Kidney (tissue), 14 donors: Measurements from ENCODE around the gene KCNJ14. TPM values are rescaled to one million over a fixed set of nuclear protein-coding genes. Genes with fewer than 3 reads are reported as not detected.

Source experiments
- DNase-seq, 5 donors: peaks; one replicate each; pipeline ENCODE4 v3.0.0-alpha.2; 2013 to 2020
- FAIRE-seq: peaks from 2 replicates; lab custom pipeline; 2012; peaks lifted over from hg19 to GRCh38; lab: Jason Lieb, UNC
- H3K27ac ChIP-seq, 2 donors: one replicate each; pipeline ENCODE4 v1.7.0; 2013; ENCODE audit warnings: low read depth in 2 of 2, low read length in 2 of 2, inconsistent platforms in 1 of 2
- H3K27me3 ChIP-seq: one replicate; pipeline ENCODE4 v1.7.1; 2013; ENCODE audit warnings: low read length, inconsistent platforms; ENCODE audit not compliant: control insufficient read depth, insufficient read depth
- H3K36me3 ChIP-seq, 3 donors: one replicate each; pipeline versions ENCODE4 v1.7.0 to v1.7.1; 2013; ENCODE audit warnings: low read length in 3 of 3, control low read depth in 1 of 3, inconsistent platforms in 1 of 3; ENCODE audit not compliant: insufficient read depth in 3 of 3, control insufficient read depth in 2 of 3
- H3K4me1 ChIP-seq, 3 donors: one replicate each; pipeline versions ENCODE4 v1.7.0 to v1.7.1; 2013; ENCODE audit warnings: low read length in 3 of 3, inconsistent platforms in 1 of 3, low read depth in 1 of 3; ENCODE audit not compliant: control insufficient read depth in 2 of 3, insufficient read depth in 2 of 3
- H3K4me3 ChIP-seq, 3 donors: one replicate each; pipeline versions ENCODE4 v1.7.0 to v1.8.1; 2013; ENCODE audit warnings: low read length in 3 of 3, control low read depth in 1 of 3, inconsistent platforms in 1 of 3
- H3K9ac ChIP-seq, 3 donors: one replicate each; pipeline versions ENCODE4 v1.7.0 to v1.7.1; 2013; ENCODE audit warnings: low read length in 3 of 3, control low read depth in 1 of 3, inconsistent platforms in 1 of 3
- H3K9me3 ChIP-seq, 3 donors: one replicate each; pipeline versions ENCODE4 v1.7.0 to v1.7.1; 2013; ENCODE audit warnings: low read length in 3 of 3, control low read depth in 1 of 3, inconsistent platforms in 1 of 3; ENCODE audit not compliant: control insufficient read depth in 2 of 3, insufficient read depth in 1 of 3
- intact Hi-C: fragments of 100-400 bp; cut with DNase I; formaldehyde crosslinking; loops from one replicate; pipeline ENCODE4 v1.11.1; 2022
- polyA plus RNA-seq: library from polyadenylated mRNA; stranded (reverse); fragments of 350-450 nt; fragmentation: Illumina TruSeq; extraction: RNeasy Lipid Tissue Mini Kit (QIAGEN cat#74804); gene quantifications from one replicate; pipeline ENCODE4 v1.2.3, GENCODE V29; 2014; ENCODE audit warnings: low read depth, low replicate concordance; ENCODE audit not compliant: insufficient read depth
- total RNA-seq: library from RNA; stranded (reverse); fragmentation: NEBNext Ultra II Directional; extraction: Animal tissue kit (Norgen Biotek cat#: 25700); gene quantifications from one replicate; pipeline ENCODE4 v1.2.1, GENCODE V29; 2021
- TF ChIP-seq, protein P1 (sequence below): IDR thresholded peaks from 3 replicates; pipeline ENCODE4 v1.5.1; 2012; ENCODE audit warnings: mild to moderate bottlenecking, moderate library complexity, borderline replicate concordance; ENCODE audit not compliant: insufficient read depth; ENCODE audit errors: extremely low read depth
- donor health status: control.
- donor health status: control.
- donor health status: control.
- donor health status: control.
- donor health status: control.
- donor health status: DM: yes; HTN: yes; CAD: no.
- donor health status: Normal renal cell carcinoma (clear cell type).

KCNJ14 gene
- total and polyA plus RNA-seq, 2 donors from 2014 or later, result 0.28 to 1.0 TPM

DNA sequence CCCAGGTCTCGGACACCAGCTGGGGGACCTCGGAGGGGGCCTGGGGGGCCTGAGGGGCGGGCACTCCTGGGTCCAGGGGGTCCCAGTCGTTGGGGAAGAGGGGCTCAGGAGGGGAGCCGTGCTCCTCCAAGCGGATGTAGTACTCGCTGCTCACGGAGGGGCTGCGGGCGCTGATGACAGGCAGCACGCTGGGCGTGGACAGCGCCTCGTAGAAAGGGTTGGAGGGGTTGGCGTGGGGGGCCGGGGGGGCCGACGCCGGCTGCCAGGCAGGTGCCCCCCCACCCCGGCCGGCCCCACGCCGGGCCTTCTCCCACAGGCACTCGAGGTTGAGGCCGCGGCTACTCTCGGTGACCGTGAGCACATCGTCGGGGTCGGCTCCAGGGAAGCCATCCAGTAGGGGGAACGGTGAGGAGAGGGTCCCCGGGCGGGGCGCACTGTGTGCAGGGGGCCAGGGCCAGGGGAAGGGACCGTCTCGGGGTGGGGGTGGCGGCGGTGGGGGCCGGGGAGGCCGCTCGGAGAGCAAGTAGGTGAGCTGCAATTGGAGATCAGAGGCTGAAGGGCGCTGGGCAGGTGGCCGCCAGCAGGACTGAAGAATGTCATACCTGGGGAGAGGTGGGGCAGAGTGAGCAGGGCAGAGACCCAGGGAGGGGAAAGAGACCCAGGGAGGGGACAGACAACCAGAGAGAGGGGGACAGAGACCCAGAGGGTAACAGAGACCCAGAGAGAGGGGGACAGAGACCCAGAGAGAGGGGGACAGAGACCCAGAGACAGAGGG lies 44.1 kb downstream of the KCNJ14 start:
- TF ChIP-seq, protein P1, sequence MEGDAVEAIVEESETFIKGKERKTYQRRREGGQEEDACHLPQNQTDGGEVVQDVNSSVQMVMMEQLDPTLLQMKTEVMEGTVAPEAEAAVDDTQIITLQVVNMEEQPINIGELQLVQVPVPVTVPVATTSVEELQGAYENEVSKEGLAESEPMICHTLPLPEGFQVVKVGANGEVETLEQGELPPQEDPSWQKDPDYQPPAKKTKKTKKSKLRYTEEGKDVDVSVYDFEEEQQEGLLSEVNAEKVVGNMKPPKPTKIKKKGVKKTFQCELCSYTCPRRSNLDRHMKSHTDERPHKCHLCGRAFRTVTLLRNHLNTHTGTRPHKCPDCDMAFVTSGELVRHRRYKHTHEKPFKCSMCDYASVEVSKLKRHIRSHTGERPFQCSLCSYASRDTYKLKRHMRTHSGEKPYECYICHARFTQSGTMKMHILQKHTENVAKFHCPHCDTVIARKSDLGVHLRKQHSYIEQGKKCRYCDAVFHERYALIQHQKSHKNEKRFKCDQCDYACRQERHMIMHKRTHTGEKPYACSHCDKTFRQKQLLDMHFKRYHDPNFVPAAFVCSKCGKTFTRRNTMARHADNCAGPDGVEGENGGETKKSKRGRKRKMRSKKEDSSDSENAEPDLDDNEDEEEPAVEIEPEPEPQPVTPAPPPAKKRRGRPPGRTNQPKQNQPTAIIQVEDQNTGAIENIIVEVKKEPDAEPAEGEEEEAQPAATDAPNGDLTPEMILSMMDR, result no peak
- DNase-seq (peak in 2 of 5 donors; percentile 62 to 82), FAIRE-seq (no peak)
- Histone ChIP-seq H3K9ac (no peak overlapping the region), H3K9me3 (no peaks in the 10 kb centered on the region), H3K4me1 (peaks cover 0 to 6% (median 0%) of the 10 kb centered on the region in 3 donors), H3K36me3 (no peaks in the 10 kb centered on the region), H3K27ac (no peak overlapping the region), H3K27me3 (no peaks in the 10 kb centered on the region), H3K4me3 (no peak overlapping the region)
- intact Hi-C loops, result no loop called here

DNA sequence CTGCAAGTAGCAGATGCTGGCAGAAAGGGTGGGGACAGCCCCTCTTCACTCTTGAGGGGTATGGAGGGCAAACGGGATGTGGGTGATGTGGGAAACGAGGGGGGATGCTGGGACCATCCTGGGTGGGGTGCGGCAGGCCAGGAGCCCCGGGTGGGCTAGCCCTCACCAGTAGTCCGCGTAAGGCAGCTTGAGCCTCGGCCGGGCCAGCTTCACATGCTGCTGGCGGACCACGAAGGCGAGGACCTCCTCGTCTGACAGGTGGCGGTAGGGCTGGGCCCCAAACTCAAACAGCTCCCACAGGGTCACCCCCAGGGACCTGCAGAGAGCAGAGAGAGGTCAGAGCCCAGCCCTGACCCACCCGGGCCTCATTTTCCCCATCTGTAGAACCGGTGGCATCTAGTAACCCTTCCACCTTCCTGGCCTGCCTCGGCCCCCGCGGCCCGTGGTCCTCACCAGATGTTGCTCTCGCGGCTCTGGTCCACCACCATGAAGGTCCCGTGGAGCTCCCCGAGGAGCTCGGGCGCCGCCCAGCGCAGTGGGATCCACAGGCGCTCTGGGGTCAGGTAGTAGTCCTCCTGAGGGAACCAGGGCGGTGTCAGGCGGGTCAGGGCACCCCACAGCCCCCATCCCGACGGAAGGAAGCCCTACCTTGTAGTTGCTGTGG lies 45.6 kb downstream of the KCNJ14 start:
- H3K4me3 ChIP-seq, result peak overlapping the region; percentile 11 to 35 (median 29)
- intact Hi-C loops, result no loop called here
- no peaks in the 10 kb centered on the region for H3K27me3 ChIP-seq
- no peak overlapping the region for H3K9ac ChIP-seq
- TF ChIP-seq, protein P1, result no peak
- no peak for FAIRE-seq
- DNase-seq, result peak in 2 of 5 donors; percentile 85 to 90
- H3K27ac ChIP-seq, result no peak overlapping the region
- H3K36me3 ChIP-seq, result no peaks in the 10 kb centered on the region
- H3K4me1 ChIP-seq, result peaks cover 0 to 2% (median 0%) of the 10 kb centered on the region in 3 donors
- H3K9me3 ChIP-seq, result no peaks in the 10 kb centered on the region

DNA sequence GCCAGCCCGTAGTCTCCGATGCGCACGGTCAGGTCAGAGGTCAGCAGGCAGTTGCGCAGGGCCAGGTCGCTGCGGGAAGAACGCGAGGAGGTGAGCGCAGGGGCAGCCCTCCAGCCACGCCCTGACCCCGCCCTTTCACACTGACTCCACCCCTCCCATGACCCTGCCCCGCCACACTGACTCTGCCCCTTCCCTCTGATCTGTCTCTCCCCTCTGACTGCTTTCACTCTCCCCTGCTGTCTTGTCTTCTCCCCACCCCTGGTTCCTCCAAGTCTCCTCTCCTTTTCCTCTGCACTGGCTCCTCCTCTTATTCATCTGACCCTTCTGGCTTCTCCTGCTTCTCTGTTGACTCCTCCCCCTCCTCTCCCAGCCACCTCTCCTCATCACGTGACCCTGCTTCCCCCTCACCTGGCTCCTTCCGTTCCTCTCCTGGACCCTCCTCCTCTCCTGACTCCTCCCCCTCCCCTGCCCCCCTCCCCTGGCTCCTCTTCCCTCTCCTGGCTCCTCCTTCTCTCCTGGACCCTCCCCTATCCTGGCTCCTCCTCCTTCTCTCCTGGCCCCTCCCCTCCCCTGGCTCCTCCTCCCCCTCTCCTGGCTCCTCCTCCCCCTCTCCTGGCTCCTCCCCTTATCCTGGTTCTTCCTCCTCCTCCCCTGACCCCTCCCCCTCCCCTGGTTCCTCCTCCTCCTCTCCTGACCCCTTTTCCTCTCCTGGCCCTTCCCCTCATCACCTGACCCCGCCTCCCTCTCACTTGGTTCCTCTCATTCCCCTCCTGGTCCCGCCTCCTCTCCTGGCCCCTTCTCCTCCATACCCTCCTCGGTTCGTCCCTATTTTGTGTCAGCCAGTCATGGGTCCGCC lies 46.3 kb downstream of the KCNJ14 start:
- Histone ChIP-seq H3K9me3 (no peaks in the 10 kb centered on the region), H3K27ac (no peak overlapping the region), H3K36me3 (no peaks in the 10 kb centered on the region), H3K9ac (no peak overlapping the region), H3K4me3 (peak overlapping the region; percentile 21 to 35 (median 29)), H3K27me3 (no peaks in the 10 kb centered on the region), H3K4me1 (peaks cover 0 to 2% (median 0%) of the 10 kb centered on the region in 3 donors)
- FAIRE-seq (no peak), DNase-seq (peak; percentile 94 to 98 (median 97))
- TF ChIP-seq, protein P1, result no peak
- intact Hi-C loops, result no loop called here
